H9 (cell line): Measurements from ENCODE around the gene SLC4A7. TPM values are rescaled to one million over a fixed set of nuclear protein-coding genes. Genes with fewer than 3 reads are reported as not detected.

Experiments used
- DNase-seq: peaks from one replicate; pipeline ENCODE4 v3.0.0-alpha.2; 2017
- H2AFZ ChIP-seq: one replicate; pipeline ENCODE4 v1.6.1; 2013; ENCODE audit warnings: mild to moderate bottlenecking, low read length, control low read depth, moderate library complexity
- H2AK5ac ChIP-seq: 2 replicates; pipeline ENCODE4 v1.6.1; 2013; ENCODE audit warnings: low read length, control low read depth, mixed read lengths; ENCODE audit not compliant: insufficient read length
- H2BK120ac ChIP-seq: one replicate; pipeline ENCODE4 v1.6.1; 2013; ENCODE audit warnings: low read depth, mild to moderate bottlenecking, low read length, control low read depth, inconsistent platforms; ENCODE audit not compliant: poor library complexity, severe bottlenecking
- H2BK12ac ChIP-seq: 2 replicates; pipeline ENCODE4 v1.6.1; 2013; ENCODE audit warnings: low read length, control low read depth, mixed read lengths, low read depth; ENCODE audit not compliant: insufficient read length
- H2BK15ac ChIP-seq: 2 replicates; pipeline ENCODE4 v1.6.1; 2013; ENCODE audit warnings: low read depth, low read length, control low read depth
- H2BK20ac ChIP-seq: one replicate; pipeline ENCODE4 v1.6.1; 2013; ENCODE audit warnings: low read depth, mild to moderate bottlenecking, low read length, control low read depth, inconsistent platforms; ENCODE audit not compliant: poor library complexity, severe bottlenecking
- H2BK5ac ChIP-seq: 2 replicates; pipeline ENCODE4 v1.6.1; 2013; ENCODE audit warnings: low read length, control low read depth, mixed read lengths; ENCODE audit not compliant: insufficient read length
- H3K14ac ChIP-seq: 2 replicates; pipeline ENCODE4 v1.6.1; 2013; ENCODE audit warnings: low read length, control low read depth; ENCODE audit not compliant: insufficient read depth
- H3K18ac ChIP-seq: 2 replicates; pipeline ENCODE4 v1.6.1; 2013; ENCODE audit warnings: low read depth, mild to moderate bottlenecking, mixed read lengths, low read length, control low read depth; ENCODE audit not compliant: insufficient read length
- H3K23ac ChIP-seq: 2 replicates; pipeline ENCODE4 v1.6.1; 2013; ENCODE audit warnings: low read length, control low read depth, mixed read lengths, low read depth; ENCODE audit not compliant: insufficient read length
- H3K23me2 ChIP-seq: 2 replicates; pipeline ENCODE4 v1.6.1; 2013; ENCODE audit warnings: low read depth, mild to moderate bottlenecking, mixed read lengths, low read length, control low read depth; ENCODE audit not compliant: insufficient read length, poor library complexity, severe bottlenecking
- H3K27ac ChIP-seq: 2 replicates; pipeline ENCODE4 v1.5.1; 2013; ENCODE audit warnings: low read length, control low read depth, mixed read lengths, low read depth; ENCODE audit not compliant: insufficient read length
- H3K27me3 ChIP-seq: 2 replicates; pipeline ENCODE4 v1.6.1; 2013; ENCODE audit warnings: low read length, control low read depth, inconsistent platforms; ENCODE audit not compliant: insufficient read depth
- H3K4ac ChIP-seq: 2 replicates; pipeline ENCODE4 v1.6.1; 2013; ENCODE audit warnings: low read depth, mild to moderate bottlenecking, control low read depth, inconsistent platforms, low read length, moderate library complexity
- H3K4me1 ChIP-seq: 2 replicates; pipeline ENCODE4 v1.6.1; 2013; ENCODE audit warnings: low read length, control low read depth, inconsistent platforms; ENCODE audit not compliant: insufficient read depth
- H3K4me2 ChIP-seq: 2 replicates; pipeline ENCODE4 v1.6.1; 2013; ENCODE audit warnings: low read length, control low read depth, mixed read lengths; ENCODE audit not compliant: insufficient read length, insufficient read depth
- H3K56ac ChIP-seq: 2 replicates; pipeline ENCODE4 v1.6.1; 2013; ENCODE audit warnings: low read depth, mild to moderate bottlenecking, mixed read lengths, low read length, control low read depth; ENCODE audit not compliant: insufficient read length
- H3K79me1 ChIP-seq: 2 replicates; pipeline ENCODE4 v1.6.1; 2013; ENCODE audit warnings: low read depth, mild to moderate bottlenecking, moderate library complexity, low read length, control low read depth, inconsistent platforms; ENCODE audit not compliant: insufficient read depth, poor library complexity, severe bottlenecking
- H3K79me2 ChIP-seq: 2 replicates; pipeline ENCODE4 v1.6.1; 2013; ENCODE audit warnings: low read length, control low read depth, inconsistent platforms; ENCODE audit not compliant: insufficient read depth
- H3K9ac ChIP-seq: 2 replicates; pipeline ENCODE4 v1.6.1; 2013; ENCODE audit warnings: low read length, control low read depth, mixed read lengths; ENCODE audit not compliant: insufficient read length; ENCODE audit errors: extremely low read depth
- H3K9me3 ChIP-seq: one replicate; pipeline ENCODE4 v1.6.1; 2013; ENCODE audit warnings: low read depth, low read length, inconsistent platforms; ENCODE audit not compliant: control insufficient read depth
- H3T11ph ChIP-seq: one replicate; pipeline ENCODE4 v1.6.1; 2013; ENCODE audit warnings: mild to moderate bottlenecking, low read length, control low read depth, inconsistent platforms
- H4K20me1 ChIP-seq: one replicate; pipeline ENCODE4 v1.6.1; 2013; ENCODE audit not compliant: control insufficient read depth, insufficient read length, insufficient read depth
- H4K5ac ChIP-seq: 2 replicates; pipeline ENCODE4 v1.6.1; 2013; ENCODE audit warnings: low read depth, mild to moderate bottlenecking, mixed read lengths, low read length, control low read depth; ENCODE audit not compliant: insufficient read length
- H4K8ac ChIP-seq: replicated peaks from 2 replicates; pipeline ENCODE4 v1.6.1; 2013; ENCODE audit warnings: low read length, control low read depth, mixed read lengths, low read depth; ENCODE audit not compliant: insufficient read length
- H4K91ac ChIP-seq: 2 replicates; pipeline ENCODE4 v1.6.1; 2013; ENCODE audit warnings: low read depth, mild to moderate bottlenecking, moderate library complexity, mixed read lengths, low read length, control low read depth; ENCODE audit not compliant: insufficient read length
- H3K27ac Mint-ChIP-seq, 3 experiments: 2 replicates in 2 of 3; 3 replicates in 1 of 3; pipeline ENCODE4 v1.8.0; 2020 to 2021; ENCODE audit warnings: mixed read lengths in 3 of 3, mild to moderate bottlenecking in 1 of 3, moderate library complexity in 1 of 3
- H3K27me3 Mint-ChIP-seq: 2 replicates; pipeline ENCODE4 v1.8.0; 2021; ENCODE audit warnings: low read depth, mild to moderate bottlenecking, moderate library complexity, mixed read lengths
- H3K36me3 Mint-ChIP-seq, 3 experiments: 2 replicates in 2 of 3; 3 replicates in 1 of 3; pipeline ENCODE4 v1.8.0; 2020 to 2021; ENCODE audit warnings: low read depth in 3 of 3, mixed read lengths in 3 of 3; ENCODE audit not compliant: insufficient read depth in 1 of 3
- H3K4me1 Mint-ChIP-seq, 2 experiments: 2 replicates each; pipeline ENCODE4 v1.8.0; 2020; ENCODE audit warnings: mixed read lengths in 2 of 2
- H3K4me3 Mint-ChIP-seq, 2 experiments: 2 replicates in 1 of 2; 3 replicates in 1 of 2; pipeline ENCODE4 v1.8.0; 2020 to 2021; ENCODE audit warnings: mild to moderate bottlenecking in 2 of 2, mixed read lengths in 2 of 2, moderate library complexity in 1 of 2
- H3K9me3 Mint-ChIP-seq, 2 experiments: 2 replicates in 1 of 2; 3 replicates in 1 of 2; pipeline ENCODE4 v1.8.0; 2020; ENCODE audit warnings: mild to moderate bottlenecking in 2 of 2, mixed read lengths in 2 of 2, moderate library complexity in 1 of 2
- CTCF ChIP-seq: fragments of 200-600 bp; sonication (generic); conservative IDR thresholded peaks from 3 replicates; pipeline ENCODE4 v1.8.0; 2021; ENCODE audit warnings: antibody characterized with exemption, mild to moderate bottlenecking
- WGBS: extraction: QIAGEN DNeasy Blood & Tissue Kit; methylation state at CpG from one replicate; pipeline ENCODE4 v1.1.7; 2013; ENCODE audit warnings: missing lambda C conversion rate, low lambda C conversion rate, mixed read lengths; ENCODE audit not compliant: insufficient read length; ENCODE audit errors: extremely low coverage; 5-methylcytosine and 5-hydroxymethylcytosine counted together
- total RNA-seq: library from RNA; stranded (reverse); gene quantifications from 2 replicates; pipeline ENCODE4 v1.2.1, GENCODE V29; 2021

SLC4A7 gene
- total RNA-seq, 1 experiment from 2014 or later: 46.1 TPM

DNA sequence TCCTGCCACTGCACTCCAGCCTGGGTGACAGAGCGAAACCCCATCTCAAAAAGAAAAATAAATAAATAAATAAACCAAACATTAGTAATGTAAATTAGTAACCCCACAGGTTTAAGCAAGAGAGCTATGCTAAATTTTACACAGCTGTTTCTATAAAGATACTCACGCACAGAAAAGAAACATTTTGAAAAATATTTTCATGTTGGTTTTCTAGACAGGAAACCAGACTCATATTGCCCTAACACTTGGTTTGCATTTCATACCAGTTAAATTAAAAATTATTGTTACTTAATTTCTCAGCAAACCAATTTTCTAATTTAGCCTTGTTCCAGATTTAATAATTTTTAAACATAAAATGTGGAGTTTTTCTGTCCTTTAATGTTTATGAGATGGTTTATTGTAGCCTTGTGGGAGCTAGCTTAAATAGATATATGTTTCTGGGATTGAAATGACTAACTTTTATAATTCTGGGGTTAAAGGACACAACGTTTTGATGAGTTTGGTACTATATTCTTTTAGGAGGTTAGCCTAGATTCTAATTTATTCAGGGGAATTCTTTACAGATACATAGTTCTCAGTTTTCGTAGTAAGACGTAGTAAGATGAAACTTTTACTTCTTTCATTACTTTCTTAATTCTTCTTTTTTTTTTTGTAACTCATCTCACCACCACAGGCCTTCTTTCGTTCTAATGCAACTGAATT lies 42.6 kb upstream of the SLC4A7 start:
- H3K4me2 ChIP-seq: no peak overlapping the region
- no peaks in the 10 kb centered on the region for H3K79me1 ChIP-seq
- no peak overlapping the region for H3K4ac ChIP-seq
- no peak overlapping the region for H2BK5ac ChIP-seq
- no peak overlapping the region for H3K9ac ChIP-seq
- no peak overlapping the region for H2AK5ac ChIP-seq
- no peak overlapping the region for H3T11ph ChIP-seq
- no peak overlapping the region for H3K56ac ChIP-seq
- H2BK20ac ChIP-seq: no peak overlapping the region
- H3K4me1 Mint-ChIP-seq: peaks cover 22 to 29% of the 10 kb centered on the region in 2 experiments
- no peaks in the 10 kb centered on the region for H3K27me3 Mint-ChIP-seq
- WGBS: no CpG with 5 or more reads among the region's 6 CpGs
- no peak overlapping the region for H3K23ac ChIP-seq
- no peak overlapping the region for H3K4me3 Mint-ChIP-seq
- H3K23me2 ChIP-seq: no peaks in the 10 kb centered on the region
- peaks cover 0 to 5% (median 2%) of the 10 kb centered on the region in 3 experiments; a peak in 2 of 7 replicates for H3K36me3 Mint-ChIP-seq
- no peak overlapping the region for H2AFZ ChIP-seq
- H2BK15ac ChIP-seq: no peak overlapping the region
- H4K91ac ChIP-seq: no peak overlapping the region
- H3K4me1 ChIP-seq: peaks cover 8% of the 10 kb centered on the region
- H3K9me3 ChIP-seq: no peaks in the 10 kb centered on the region
- no peak overlapping the region for H3K14ac ChIP-seq
- DNase-seq: no peak
- no peak for TF ChIP-seq CTCF
- H3K79me2 ChIP-seq: no peaks in the 10 kb centered on the region
- no peak overlapping the region for H3K27ac ChIP-seq
- no peak overlapping the region for H2BK120ac ChIP-seq
- H3K27me3 ChIP-seq: no peaks in the 10 kb centered on the region
- no peak overlapping the region for H2BK12ac ChIP-seq
- no peak overlapping the region for H4K8ac ChIP-seq
- H3K27ac Mint-ChIP-seq: no peak overlapping the region; a peak in 1 of 7 replicates
- no peak overlapping the region for H4K5ac ChIP-seq
- no peak overlapping the region for H3K18ac ChIP-seq
- no peaks in the 10 kb centered on the region for H4K20me1 ChIP-seq
- H3K9me3 Mint-ChIP-seq: peaks cover 2 to 6% of the 10 kb centered on the region in 2 experiments; a peak in 2 of 5 replicates
